HepG2 (cell line): ENCODE measurements around the gene CEP162. TPM values are rescaled to one million over a fixed set of nuclear protein-coding genes. Genes with fewer than 3 reads are reported as not detected.
A peak's percentile ranks its signal among the peaks of the same experiment; 100 is the strongest.

Experiments used
- ARID2 ChIP-seq: sonication (generic); formaldehyde crosslinking; IDR thresholded peaks from 2 replicates; pipeline ENCODE4 v1.8.1; 2022; ENCODE audit warnings: mild to moderate bottlenecking, missing genetic modification reagents, borderline replicate concordance
- CC2D1A ChIP-seq: sonication (generic); formaldehyde crosslinking; IDR thresholded peaks from 2 replicates; pipeline ENCODE4 v1.8.1; 2023; ENCODE audit warnings: mild to moderate bottlenecking, missing genetic modification reagents
- ETV6 ChIP-seq: sonication (generic); formaldehyde crosslinking; conservative IDR thresholded peaks from 2 replicates; pipeline ENCODE4 v1.4.0; 2020; ENCODE audit warnings: missing genetic modification reagents
- FOXA1 ChIP-seq, 2 experiments: fragments of 450-650 bp in 1 of 2; sonication (generic) in 1 of 2; formaldehyde crosslinking in 1 of 2; IDR thresholded peaks; 2 replicates each; pipeline versions ENCODE4 v1.4.0 to v1.6.1; 2016 to 2020; ENCODE audit warnings: missing genetic modification reagents in 1 of 2
- NCOA1 ChIP-seq: sonication (generic); formaldehyde crosslinking; IDR thresholded peaks from 2 replicates; pipeline ENCODE4 v1.9.0; 2021; ENCODE audit warnings: missing genetic modification reagents
- NFE2L1 ChIP-seq: sonication (generic); formaldehyde crosslinking; IDR thresholded peaks from 2 replicates; pipeline ENCODE4 v1.4.0; 2020; ENCODE audit warnings: missing genetic modification reagents, mild to moderate bottlenecking, borderline replicate concordance
- NFIB ChIP-seq: sonication (generic); formaldehyde crosslinking; IDR thresholded peaks from 2 replicates; pipeline ENCODE4 v1.9.0; 2021; ENCODE audit warnings: missing genetic modification reagents, mild to moderate bottlenecking, borderline replicate concordance
- PHF8 ChIP-seq: sonication (generic); formaldehyde crosslinking; IDR thresholded peaks from 2 replicates; pipeline ENCODE4 v1.5.0; 2020; ENCODE audit warnings: missing genetic modification reagents
- SIN3B ChIP-seq: fragments of 150-350 bp; IDR thresholded peaks from 2 replicates; pipeline ENCODE4 v1.6.1; 2014; ENCODE audit warnings: low read length
- SMC3 ChIP-seq: IDR thresholded peaks from 2 replicates; pipeline ENCODE4 v1.6.1; 2011; ENCODE audit warnings: low read length, improper control_type of control experiment
- SP140L ChIP-seq: sonication (generic); formaldehyde crosslinking; IDR thresholded peaks from 2 replicates; pipeline ENCODE4 v1.4.0; 2020; ENCODE audit warnings: missing genetic modification reagents, borderline replicate concordance
- SUZ12 ChIP-seq: fragments of 150-350 bp; IDR thresholded peaks from 2 replicates; pipeline ENCODE4 v1.6.1; 2014; ENCODE audit warnings: low read depth, low read length
- THAP11 ChIP-seq: IDR thresholded peaks from 2 replicates; pipeline ENCODE4 v1.6.1; 2016; ENCODE audit warnings: missing biosample characterization, missing genetic modification reagents
- ZEB1 ChIP-seq: IDR thresholded peaks from 2 replicates; pipeline ENCODE4 v1.6.1; 2012; ENCODE audit warnings: mild to moderate bottlenecking, low read depth, inconsistent platforms; ENCODE audit not compliant: insufficient replicate concordance
- ZFAT ChIP-seq: sonication (generic); formaldehyde crosslinking; conservative IDR thresholded peaks from 2 replicates; pipeline ENCODE4 v1.8.1; 2023; ENCODE audit warnings: missing genetic modification reagents, inconsistent platforms
- ZFP1 ChIP-seq: IDR thresholded peaks from 2 replicates; pipeline ENCODE4 v1.6.1; 2016
- ZFP62 ChIP-seq: sonication (generic); formaldehyde crosslinking; IDR thresholded peaks from 2 replicates; pipeline ENCODE4 v1.4.0; 2020; ENCODE audit warnings: missing genetic modification reagents
- ZFY ChIP-seq: sonication (generic); formaldehyde crosslinking; IDR thresholded peaks from 2 replicates; pipeline ENCODE4 v1.4.0; 2020; ENCODE audit warnings: missing genetic modification reagents
- ZMYM2 ChIP-seq: sonication (generic); formaldehyde crosslinking; IDR thresholded peaks from 2 replicates; pipeline ENCODE4 v1.8.0; 2022; ENCODE audit warnings: mild to moderate bottlenecking, missing genetic modification reagents
- ZNF230 ChIP-seq: sonication (generic); formaldehyde crosslinking; IDR thresholded peaks from 2 replicates; pipeline ENCODE4 v1.4.0; 2020; ENCODE audit warnings: mild to moderate bottlenecking, missing genetic modification reagents
- ZNF547 ChIP-seq: sonication (generic); formaldehyde crosslinking; IDR thresholded peaks from 2 replicates; pipeline ENCODE4 v1.5.1; 2020; ENCODE audit warnings: mild to moderate bottlenecking, missing genetic modification reagents
- ZNF746 ChIP-seq: sonication (generic); formaldehyde crosslinking; IDR thresholded peaks from 2 replicates; pipeline ENCODE4 v1.8.0; 2022; ENCODE audit warnings: mild to moderate bottlenecking, missing genetic modification reagents
- polyA plus RNA-seq, 8 experiments: library from polyadenylated mRNA; depleted of rRNA in 3 of 8; stranded (reverse) in 7 of 8; unstranded in 1 of 8; fragments of >200 nt; fragmentation: Illumina TruSeq in 4 of 8; extraction: Trizol in 4 of 8; gene quantifications; 2 replicates each; pipeline versions ENCODE4 v1.2.1 to v1.2.3, GENCODE V29; 2011 to 2016; ENCODE audit warnings: low read depth in 4 of 8, missing spikeins in 1 of 8, mixed read lengths in 1 of 8; ENCODE audit not compliant: insufficient read depth in 1 of 8
- total RNA-seq, 5 experiments: library from RNA; depleted of rRNA; stranded (reverse); fragments of >200 nt; fragmentation: Illumina TruSeq; extraction: Trizol; gene quantifications; 2 replicates each; pipeline ENCODE4 v1.2.3, GENCODE V29; 2016; ENCODE audit warnings: low read depth in 1 of 5
- TF ChIP-seq, protein P1 (sequence below), 2 experiments: sonication (generic) in 1 of 2; formaldehyde crosslinking in 1 of 2; IDR thresholded peaks; 2 replicates each; pipeline versions ENCODE4 v1.4.0 to v1.6.1; 2018 to 2020; ENCODE audit warnings: missing genetic modification reagents in 2 of 2, borderline replicate concordance in 1 of 2, low read depth in 1 of 2, mild to moderate bottlenecking in 1 of 2, missing biosample characterization in 1 of 2
- TF ChIP-seq, protein P2 (sequence below): sonication (generic); formaldehyde crosslinking; IDR thresholded peaks from 2 replicates; pipeline ENCODE4 v1.8.1; 2023; ENCODE audit warnings: mild to moderate bottlenecking, moderate library complexity, missing genetic modification reagents
- TF ChIP-seq, protein P3 (sequence below): sonication (generic); formaldehyde crosslinking; conservative IDR thresholded peaks from 2 replicates; pipeline ENCODE4 v1.8.0; 2022; ENCODE audit warnings: mild to moderate bottlenecking, moderate library complexity, missing genetic modification reagents
- TF ChIP-seq, protein P4 (sequence below): sonication (generic); formaldehyde crosslinking; IDR thresholded peaks from 2 replicates; pipeline ENCODE4 v1.5.1; 2020; ENCODE audit warnings: mild to moderate bottlenecking, missing genetic modification reagents, moderate library complexity

The CEP162 gene
- total and polyA plus RNA-seq, 2 of the 13 experiments (the other 11 are each of a cell fraction or from before 2014, with no cell fraction given), result 0.50 to 7.9 TPM

DNA sequence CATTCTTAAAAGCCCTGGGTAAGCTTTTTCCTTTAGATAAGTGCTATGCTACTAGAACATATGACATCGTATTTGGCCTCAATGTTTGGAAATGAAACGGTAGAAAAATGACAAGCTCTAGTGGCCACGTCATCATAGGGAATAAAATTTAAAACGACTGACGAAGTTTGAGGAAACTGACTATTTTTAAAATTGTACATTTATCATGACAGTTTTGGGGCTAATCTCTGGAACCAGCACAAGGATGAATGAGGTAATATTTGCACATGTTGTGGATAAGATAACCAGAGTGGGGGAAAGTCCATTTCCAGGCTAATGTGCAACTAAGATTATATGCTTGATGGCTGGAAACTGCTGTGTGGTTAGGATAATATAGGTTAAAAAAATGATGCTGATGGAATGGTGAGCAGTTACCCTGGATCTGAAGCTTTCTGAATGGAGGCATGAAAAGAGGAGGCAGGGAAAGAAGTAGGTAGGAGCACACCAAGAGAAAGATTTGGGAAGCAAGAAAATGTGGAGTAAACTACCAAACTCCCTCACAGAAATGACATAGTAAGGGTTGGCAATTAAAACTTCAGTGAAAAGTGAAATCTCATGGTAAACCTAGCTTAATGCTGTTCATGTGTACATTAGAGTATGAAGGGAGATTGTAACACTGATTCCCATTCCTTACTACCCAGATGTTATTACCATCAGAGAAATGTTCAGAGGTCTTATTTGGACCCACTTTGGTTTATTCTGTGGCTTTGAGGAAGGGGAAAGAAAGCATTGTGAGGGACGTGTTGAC lies 42.7 kb upstream of the CEP162 start (continued):
- TF ChIP-seq NFIB, result no peak
- TF ChIP-seq SIN3B, result no peak
- no peak for TF ChIP-seq ZNF230 (CRISPR knock-in tag)
- TF ChIP-seq SMC3, result no peak
- no peak for TF ChIP-seq FOXA1 (IDR thresholded peaks at IDR 0.05)
- TF ChIP-seq FOXA1 (CRISPR knock-in tag; IDR thresholded peaks at IDR 0.05), result 0 out of 2 replicates have a peak, but pooled peaks have one; percentile 32
- no peak for TF ChIP-seq SP140L (CRISPR knock-in tag)
- no peak for TF ChIP-seq ETV6
- no peak for TF ChIP-seq ZEB1
- TF ChIP-seq, protein P1, sequence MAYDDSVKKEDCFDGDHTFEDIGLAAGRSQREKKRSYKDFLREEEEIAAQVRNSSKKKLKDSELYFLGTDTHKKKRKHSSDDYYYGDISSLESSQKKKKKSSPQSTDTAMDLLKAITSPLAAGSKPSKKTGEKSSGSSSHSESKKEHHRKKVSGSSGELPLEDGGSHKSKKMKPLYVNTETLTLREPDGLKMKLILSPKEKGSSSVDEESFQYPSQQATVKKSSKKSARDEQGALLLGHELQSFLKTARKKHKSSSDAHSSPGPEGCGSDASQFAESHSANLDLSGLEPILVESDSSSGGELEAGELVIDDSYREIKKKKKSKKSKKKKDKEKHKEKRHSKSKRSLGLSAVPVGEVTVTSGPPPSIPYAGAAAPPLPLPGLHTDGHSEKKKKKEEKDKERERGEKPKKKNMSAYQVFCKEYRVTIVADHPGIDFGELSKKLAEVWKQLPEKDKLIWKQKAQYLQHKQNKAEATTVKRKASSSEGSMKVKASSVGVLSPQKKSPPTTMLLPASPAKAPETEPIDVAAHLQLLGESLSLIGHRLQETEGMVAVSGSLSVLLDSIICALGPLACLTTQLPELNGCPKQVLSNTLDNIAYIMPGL (CRISPR knock-in tag; IDR thresholded peaks at IDR 0.05; ENCODE audit: borderline replicate concordance in 1 of 2, low read depth in 1 of 2), result no peak
- TF ChIP-seq ZFP62 (CRISPR knock-in tag), result no peak
- TF ChIP-seq ZFP1 (CRISPR knock-in tag), result no peak
- TF ChIP-seq, protein P2, sequence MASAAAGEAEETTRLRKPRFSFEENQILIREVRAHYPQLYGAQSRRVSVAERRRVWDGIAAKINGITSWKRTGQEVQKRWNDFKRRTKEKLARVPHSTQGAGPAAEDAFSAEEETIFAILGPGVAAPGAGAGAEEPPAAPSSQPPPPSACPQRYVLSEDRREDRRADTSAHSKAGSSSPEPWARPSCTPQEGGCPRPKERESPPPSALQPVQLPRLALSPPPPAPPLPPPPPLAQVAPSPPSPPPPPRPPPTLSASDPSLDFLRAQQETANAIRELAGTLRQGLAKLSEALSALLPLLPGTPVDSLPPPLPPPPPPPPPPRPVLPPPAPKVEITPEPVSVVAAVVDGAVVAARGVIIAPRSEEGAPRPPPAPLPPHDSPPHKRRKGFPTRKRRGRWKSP (CRISPR knock-in tag), result no peak
- TF ChIP-seq ZMYM2 (CRISPR knock-in tag), result 0 out of 2 replicates have a peak, but pooled peaks have one; percentile 27
- no peak for TF ChIP-seq CC2D1A (CRISPR knock-in tag)
- TF ChIP-seq ZNF547 (CRISPR knock-in tag), result no peak
- no peak for TF ChIP-seq ZFAT
- no peak for TF ChIP-seq SUZ12
- no peak for TF ChIP-seq ARID2 (CRISPR knock-in tag)
- TF ChIP-seq PHF8 (CRISPR knock-in tag), result no peak
- TF ChIP-seq NCOA1 (CRISPR knock-in tag), result no peak
- TF ChIP-seq THAP11, result peak; percentile 50; the same call in 1 of the 2 replicates
- no peak for TF ChIP-seq NFE2L1 (CRISPR knock-in tag)
- no peak for TF ChIP-seq ZFY (CRISPR knock-in tag)
- TF ChIP-seq, protein P3, sequence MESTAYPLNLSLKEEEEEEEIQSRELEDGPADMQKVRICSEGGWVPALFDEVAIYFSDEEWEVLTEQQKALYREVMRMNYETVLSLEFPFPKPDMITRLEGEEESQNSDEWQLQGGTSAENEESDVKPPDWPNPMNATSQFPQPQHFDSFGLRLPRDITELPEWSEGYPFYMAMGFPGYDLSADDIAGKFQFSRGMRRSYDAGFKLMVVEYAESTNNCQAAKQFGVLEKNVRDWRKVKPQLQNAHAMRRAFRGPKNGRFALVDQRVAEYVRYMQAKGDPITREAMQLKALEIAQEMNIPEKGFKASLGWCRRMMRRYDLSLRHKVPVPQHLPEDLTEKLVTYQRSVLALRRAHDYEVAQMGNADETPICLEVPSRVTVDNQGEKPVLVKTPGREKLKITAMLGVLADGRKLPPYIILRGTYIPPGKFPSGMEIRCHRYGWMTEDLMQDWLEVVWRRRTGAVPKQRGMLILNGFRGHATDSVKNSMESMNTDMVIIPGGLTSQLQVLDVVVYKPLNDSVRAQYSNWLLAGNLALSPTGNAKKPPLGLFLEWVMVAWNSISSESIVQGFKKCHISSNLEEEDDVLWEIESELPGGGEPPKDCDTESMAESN (CRISPR knock-in tag), result peak; percentile 69; the same call in 1 of the 2 replicates
- TF ChIP-seq ZNF746, result no peak
- TF ChIP-seq, protein P4, sequence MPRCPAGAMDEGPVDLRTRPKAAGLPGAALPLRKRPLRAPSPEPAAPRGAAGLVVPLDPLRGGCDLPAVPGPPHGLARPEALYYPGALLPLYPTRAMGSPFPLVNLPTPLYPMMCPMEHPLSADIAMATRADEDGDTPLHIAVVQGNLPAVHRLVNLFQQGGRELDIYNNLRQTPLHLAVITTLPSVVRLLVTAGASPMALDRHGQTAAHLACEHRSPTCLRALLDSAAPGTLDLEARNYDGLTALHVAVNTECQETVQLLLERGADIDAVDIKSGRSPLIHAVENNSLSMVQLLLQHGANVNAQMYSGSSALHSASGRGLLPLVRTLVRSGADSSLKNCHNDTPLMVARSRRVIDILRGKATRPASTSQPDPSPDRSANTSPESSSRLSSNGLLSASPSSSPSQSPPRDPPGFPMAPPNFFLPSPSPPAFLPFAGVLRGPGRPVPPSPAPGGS (CRISPR knock-in tag), result no peak
